GM19455 (cell line): ENCODE data around the gene IVL.

Source experiments
- ATAC-seq: cut with Tn5 transposase; IDR thresholded peaks from one replicate; pipeline ENCODE4 v1.9.1; 2021; ENCODE audit not compliant: unreplicated experiment

Gene IVL

GRCh38 chr1:152946651-152947256 lies 38.4 kb downstream of the IVL start, which contains the start of gene SPRR5:
Gene SPRR5, plus strand, starts transcription at chr1:152947206. Its CDS starts 1,349 bp downstream, at chr1:152948555.
- no peak for ATAC-seq

DNA sequence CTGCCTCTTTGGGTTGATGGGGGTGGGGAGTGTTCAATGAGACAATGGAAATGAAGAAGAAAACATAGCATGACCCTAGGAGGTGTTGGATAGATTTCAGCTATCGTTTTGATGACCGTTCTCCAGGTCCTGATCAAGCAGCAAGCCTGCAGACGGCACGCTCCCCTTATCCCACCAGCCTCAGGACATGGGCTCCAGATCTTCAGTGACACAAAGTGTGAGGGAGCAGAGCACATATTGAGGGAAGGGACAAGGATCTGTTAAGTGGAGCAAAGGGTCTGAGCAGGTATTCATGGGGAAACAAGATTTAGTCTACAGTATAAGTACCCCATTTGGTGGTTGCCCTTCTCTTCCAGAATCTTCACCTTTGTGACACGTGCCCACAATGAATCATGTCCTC lies 43.4 kb downstream of the IVL start:
- no peak for ATAC-seq

GRCh38 chr1:152953761-152954160 lies 45.4 kb downstream of the IVL start:
- ATAC-seq, result no peak

GRCh38 chr1:152954436-152954835 lies 46.1 kb downstream of the IVL start:
- no peak for ATAC-seq

- ATAC-seq, result no peak
These were observed 49.2 kb downstream of the IVL start for GRCh38 chr1:152957561-152957960.

DNA sequence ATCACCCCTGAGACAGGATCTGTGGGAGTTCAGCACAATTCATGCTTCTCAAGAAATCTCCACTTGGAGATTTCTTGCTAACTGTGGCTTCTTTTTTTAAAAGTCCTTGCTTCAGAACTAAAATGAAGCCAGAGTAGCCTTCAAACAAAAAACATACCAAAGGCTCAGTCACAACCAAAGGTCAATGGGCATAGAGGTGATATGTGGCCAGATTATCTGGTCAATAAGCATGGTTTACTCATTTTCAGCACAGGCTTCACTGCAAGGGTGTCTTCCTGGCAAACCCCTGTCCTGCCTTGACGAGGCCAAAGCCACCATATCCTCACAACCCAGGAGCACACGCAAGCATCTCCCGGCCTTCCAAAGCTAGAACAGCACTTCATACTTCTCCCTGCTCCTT lies 50.9 kb downstream of the IVL start:
- no peak for ATAC-seq

- no peak for ATAC-seq
These were observed 51.6 kb downstream of the IVL start for GRCh38 chr1:152959801-152960451.

DNA sequence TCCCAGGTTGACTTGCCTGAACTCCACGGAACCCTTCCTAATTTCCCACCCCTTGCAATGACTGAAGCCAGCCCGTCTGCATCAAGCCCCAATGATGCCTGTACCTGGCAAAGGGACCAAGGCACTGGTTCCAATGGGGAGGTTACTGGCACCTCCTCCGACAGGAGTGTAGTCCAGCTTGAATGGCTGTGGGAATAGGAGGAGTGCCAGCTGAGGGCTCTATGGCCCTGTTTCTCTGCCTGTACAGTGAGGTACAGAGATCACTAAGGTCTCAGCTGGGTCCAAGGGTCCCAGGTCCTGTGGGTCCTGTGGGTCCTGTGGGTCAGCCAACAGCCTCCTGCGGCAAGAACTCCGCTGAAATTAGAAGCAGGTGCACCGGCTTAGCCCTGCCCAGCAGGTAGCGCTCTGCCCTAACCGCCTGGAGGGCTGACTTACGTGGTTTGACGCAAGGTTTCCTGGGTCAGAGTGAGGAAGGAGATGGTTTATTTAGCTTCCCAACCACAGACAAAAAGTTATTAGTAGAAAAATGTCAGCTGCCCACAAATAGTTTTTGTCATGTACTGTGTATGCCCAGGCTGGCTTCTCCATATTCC lies 52.2 kb downstream of the IVL start:
- no peak for ATAC-seq
